VCaP (cell line): Measurements from ENCODE around the gene NHSL2.

Experiments
- H3K27ac ChIP-seq: fragments of 450-650 bp; 2 replicates; pipeline ENCODE4 v1.5.1; 2017
- TF ChIP-seq, protein P1 (sequence below): fragments of 450-650 bp; conservative IDR thresholded peaks from 2 replicates; pipeline ENCODE4 v1.5.1; 2017; ENCODE audit warnings: mild to moderate bottlenecking, moderate library complexity

NHSL2 gene

DNA sequence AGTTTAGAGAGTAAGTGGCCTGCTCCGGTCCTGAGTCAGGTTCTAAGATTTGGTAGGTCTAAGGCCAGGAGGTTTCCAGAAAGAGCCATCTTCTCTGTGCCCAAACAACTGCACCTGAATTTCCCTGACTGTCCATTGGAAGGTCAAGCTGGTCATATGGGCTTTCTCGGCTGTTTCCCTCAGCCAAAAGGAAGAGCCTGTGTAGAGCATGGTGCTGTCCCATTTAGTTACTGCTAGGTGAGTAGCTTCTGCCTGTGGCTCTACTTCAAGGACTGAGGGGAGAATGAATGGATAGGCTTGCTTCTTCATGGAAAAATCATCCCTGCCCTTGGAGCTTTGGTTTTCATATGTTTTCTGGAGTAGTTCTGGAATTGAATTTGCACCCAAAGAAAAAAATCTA is 33.7 kb downstream of the NHSL2 start:
- no peak overlapping the region for H3K27ac ChIP-seq
- TF ChIP-seq, protein P1, sequence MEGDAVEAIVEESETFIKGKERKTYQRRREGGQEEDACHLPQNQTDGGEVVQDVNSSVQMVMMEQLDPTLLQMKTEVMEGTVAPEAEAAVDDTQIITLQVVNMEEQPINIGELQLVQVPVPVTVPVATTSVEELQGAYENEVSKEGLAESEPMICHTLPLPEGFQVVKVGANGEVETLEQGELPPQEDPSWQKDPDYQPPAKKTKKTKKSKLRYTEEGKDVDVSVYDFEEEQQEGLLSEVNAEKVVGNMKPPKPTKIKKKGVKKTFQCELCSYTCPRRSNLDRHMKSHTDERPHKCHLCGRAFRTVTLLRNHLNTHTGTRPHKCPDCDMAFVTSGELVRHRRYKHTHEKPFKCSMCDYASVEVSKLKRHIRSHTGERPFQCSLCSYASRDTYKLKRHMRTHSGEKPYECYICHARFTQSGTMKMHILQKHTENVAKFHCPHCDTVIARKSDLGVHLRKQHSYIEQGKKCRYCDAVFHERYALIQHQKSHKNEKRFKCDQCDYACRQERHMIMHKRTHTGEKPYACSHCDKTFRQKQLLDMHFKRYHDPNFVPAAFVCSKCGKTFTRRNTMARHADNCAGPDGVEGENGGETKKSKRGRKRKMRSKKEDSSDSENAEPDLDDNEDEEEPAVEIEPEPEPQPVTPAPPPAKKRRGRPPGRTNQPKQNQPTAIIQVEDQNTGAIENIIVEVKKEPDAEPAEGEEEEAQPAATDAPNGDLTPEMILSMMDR = no peak

DNA sequence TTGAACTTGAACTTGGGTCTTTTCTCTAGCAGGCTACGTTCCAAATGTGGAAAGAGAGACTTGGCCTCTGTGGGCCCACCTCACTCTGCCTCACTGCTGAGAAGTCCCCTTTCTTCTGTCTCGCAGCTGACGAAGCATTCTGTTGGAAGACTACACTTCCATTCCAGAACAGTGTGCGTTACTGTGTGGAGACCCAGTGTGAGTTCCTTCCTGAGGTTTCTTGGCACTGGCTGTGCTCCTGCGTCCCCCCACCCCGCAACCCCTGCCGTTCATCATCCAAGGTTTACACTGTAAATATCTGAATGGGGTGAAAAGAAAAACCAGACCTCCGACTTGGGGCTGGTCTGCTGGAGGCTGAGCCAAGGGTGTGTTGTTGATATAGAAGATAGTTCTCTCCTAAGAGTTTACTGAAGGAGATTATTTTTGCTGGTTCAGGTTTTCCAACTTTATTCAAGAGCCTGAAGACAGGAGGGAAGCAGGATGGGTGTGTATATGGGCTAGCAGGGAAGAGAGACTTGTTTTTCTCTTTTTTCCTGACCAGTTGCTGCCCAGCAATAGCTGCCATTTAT is 34.7 kb downstream of the NHSL2 start:
- no peak overlapping the region for H3K27ac ChIP-seq
- TF ChIP-seq, protein P1 = no peak

GRCh38 chrX:71949363-71949762 is 38.7 kb downstream of the NHSL2 start:
- TF ChIP-seq, protein P1 = no peak
- H3K27ac ChIP-seq = no peak overlapping the region

- H3K27ac ChIP-seq = no peak overlapping the region
- TF ChIP-seq, protein P1 = no peak
Observed at GRCh38 chrX:71949844-71950445, 39.3 kb downstream of the NHSL2 start.

DNA sequence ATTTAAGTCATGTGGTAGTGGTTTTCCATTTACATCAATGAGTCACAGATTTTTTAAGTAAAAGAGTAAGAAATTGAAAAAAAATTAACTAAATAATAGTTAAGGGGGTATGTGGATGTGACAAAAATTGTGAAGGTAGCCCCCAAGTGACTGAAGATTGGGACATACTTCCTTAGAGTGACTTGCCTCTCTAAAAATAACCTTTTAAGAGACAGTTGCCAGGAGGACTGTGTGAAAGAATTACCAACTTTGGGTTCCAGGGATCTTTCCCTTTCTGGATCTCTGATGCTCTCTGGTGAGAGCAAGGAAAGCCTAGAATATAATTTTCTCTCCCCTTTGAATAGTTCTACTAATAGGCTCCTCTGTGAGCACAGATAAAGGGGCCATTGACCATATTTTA is 42.7 kb downstream of the NHSL2 start:
- H3K27ac ChIP-seq = no peak overlapping the region
- TF ChIP-seq, protein P1 = no peak

DNA sequence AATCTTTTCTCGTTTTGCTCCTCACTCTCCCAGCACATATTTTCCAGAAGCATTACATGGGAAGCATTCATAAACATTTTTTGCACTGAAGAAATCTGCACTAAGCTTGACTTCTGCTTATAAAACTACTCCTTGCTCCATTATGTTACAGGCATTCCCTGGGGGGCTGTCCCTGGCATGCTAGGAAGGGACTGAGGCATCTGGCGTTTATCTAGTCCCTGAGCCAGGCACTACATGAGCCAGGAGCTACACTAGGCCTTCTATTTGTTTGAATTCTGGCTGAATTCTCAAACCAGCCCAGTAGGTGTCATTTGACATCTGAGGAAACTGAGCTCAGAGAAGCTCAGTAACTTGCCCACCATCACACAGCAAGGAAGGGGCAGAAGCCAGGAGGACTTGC is 43.3 kb downstream of the NHSL2 start:
- H3K27ac ChIP-seq = no peak overlapping the region
- TF ChIP-seq, protein P1 = no peak

DNA sequence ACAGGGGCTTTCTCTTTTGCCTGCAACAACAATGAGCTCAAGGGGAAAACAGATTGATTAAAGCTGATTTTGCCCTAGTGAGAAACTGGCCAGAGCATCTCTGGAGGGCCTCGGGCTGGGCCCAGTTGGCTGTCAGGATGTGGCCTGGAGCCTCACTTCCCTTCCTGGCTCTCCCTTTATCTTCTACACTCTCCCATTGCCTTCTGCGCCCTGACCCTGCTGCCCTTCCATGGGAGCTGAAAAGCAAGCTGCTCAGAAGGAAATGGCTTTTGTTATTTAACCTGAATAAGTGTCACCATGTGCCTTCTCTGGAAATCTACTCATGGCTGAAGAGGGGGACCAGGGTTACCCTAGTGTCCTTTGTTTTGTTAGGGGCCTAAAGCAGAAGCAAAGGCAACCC is 43.8 kb downstream of the NHSL2 start:
- TF ChIP-seq, protein P1 = no peak
- H3K27ac ChIP-seq = no peak overlapping the region
